Measurements from ENCODE around the gene ADPRS. TPM values are rescaled to one million over a fixed set of nuclear protein-coding genes. Genes with fewer than 3 reads are reported as not detected.

Gene ADPRS
- total RNA-seq, 4 donors from 2014 or later: 9.2 to 23.7 (median 17.2) TPM

DNA sequence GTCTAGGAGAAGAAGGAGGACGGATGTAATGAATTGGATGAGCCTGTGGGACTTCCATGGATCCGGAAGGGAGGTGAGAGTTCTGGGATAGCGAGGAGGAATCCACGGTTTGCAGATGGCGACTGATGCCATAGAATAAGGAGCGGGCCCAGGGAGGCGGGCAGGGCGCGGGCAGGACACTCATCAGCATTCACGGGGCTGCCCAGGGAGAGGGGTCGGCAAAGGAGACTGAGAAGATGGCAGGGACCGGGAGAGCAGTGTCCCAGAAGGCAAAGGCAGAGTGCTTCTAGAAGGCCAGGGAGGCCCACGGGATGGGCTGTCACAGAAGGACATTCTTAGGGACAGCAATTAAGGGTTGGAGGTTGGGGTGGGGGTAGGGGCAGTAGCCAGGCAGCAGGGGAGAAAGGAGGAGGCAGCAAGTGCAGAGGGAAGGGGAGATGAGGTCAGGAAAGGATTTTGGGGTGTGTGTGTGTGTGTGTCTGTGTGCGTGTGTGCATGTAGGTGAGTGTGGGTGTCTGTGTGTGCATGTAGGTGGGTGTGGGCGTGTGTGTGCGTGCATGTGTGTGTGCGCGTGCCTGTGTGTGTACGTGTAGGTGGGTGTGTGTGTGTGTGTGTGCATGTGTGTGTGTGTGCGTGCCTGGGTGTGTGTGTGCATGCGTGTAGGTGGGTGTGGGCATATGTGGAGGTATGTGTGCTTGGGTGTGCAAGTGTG lies 37.5 kb downstream of the ADPRS start:
- Histone ChIP-seq H3K9me3 (no peaks in the 10 kb centered on the region), H3K27ac (no peak overlapping the region), H3K4me3 (no peak overlapping the region), H3K27me3 (peaks cover 0 to 3% of the 10 kb centered on the region in 2 donors), H3K36me3 (no peaks in the 10 kb centered on the region), H3K4me1 (peaks cover 0 to 6% of the 10 kb centered on the region in 2 donors)
- DNase-seq: no peak
- intact Hi-C loops (cut with DNase I; ENCODE audit: low total_unique reads): loop anchor here (10.0 kb wide), 1 partner anchor 299 kb away; no protein-coding TSS in a partner anchor
- TF ChIP-seq CTCF (IDR thresholded peaks at IDR 0.05) (no peak), POLR2A (IDR thresholded peaks at IDR 0.05) (no peak)

DNA sequence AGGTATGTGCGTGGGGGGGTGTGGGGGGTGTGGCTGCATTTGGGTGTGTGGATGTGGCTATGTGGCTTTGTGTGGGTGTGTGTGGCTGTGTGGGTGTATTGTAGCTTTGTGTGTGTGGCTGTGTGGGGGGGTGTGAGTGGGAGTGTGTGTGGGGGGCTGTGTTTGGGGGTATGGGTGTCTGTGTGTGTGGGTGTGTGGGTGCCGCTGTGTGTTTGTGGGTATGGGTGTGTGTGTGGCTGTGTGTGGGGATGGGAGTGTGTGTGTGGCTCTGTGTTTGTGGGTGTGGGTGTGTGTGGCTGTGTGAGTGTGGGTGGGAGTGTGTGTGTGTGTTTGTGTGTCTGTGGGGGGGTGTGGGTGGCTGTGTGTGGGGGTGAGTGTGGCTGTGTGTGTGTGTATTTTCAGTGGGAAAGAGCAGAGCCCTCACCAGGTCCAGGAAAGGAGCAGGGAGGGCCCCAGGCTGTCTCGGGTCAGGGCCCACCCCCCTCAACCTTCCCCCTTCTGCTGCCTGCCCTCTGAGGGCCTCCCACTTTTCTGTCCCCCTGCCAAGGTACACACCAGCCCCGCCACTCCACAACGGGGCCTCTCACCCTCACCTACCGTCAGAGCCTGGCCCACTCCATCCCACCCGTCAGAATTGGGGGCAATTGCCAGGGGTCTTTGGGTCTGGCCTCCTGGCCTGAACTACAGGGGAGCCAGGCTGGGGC lies 38.3 kb downstream of the ADPRS start:
- peaks cover 0 to 3% of the 10 kb centered on the region in 2 donors for H3K27me3 ChIP-seq
- TF ChIP-seq POLR2A (IDR thresholded peaks at IDR 0.05): no peak
- TF ChIP-seq CTCF (IDR thresholded peaks at IDR 0.05): no peak
- H3K9me3 ChIP-seq: no peaks in the 10 kb centered on the region
- H3K27ac ChIP-seq: no peak overlapping the region
- peaks cover 0 to 6% of the 10 kb centered on the region in 2 donors for H3K4me1 ChIP-seq
- H3K36me3 ChIP-seq: no peaks in the 10 kb centered on the region
- intact Hi-C loops (cut with DNase I; ENCODE audit: low total_unique reads): loop anchor here (10.0 kb wide), 1 partner anchor 298 kb away; no protein-coding TSS in a partner anchor
- no peak overlapping the region for H3K4me3 ChIP-seq
- DNase-seq: no peak

DNA sequence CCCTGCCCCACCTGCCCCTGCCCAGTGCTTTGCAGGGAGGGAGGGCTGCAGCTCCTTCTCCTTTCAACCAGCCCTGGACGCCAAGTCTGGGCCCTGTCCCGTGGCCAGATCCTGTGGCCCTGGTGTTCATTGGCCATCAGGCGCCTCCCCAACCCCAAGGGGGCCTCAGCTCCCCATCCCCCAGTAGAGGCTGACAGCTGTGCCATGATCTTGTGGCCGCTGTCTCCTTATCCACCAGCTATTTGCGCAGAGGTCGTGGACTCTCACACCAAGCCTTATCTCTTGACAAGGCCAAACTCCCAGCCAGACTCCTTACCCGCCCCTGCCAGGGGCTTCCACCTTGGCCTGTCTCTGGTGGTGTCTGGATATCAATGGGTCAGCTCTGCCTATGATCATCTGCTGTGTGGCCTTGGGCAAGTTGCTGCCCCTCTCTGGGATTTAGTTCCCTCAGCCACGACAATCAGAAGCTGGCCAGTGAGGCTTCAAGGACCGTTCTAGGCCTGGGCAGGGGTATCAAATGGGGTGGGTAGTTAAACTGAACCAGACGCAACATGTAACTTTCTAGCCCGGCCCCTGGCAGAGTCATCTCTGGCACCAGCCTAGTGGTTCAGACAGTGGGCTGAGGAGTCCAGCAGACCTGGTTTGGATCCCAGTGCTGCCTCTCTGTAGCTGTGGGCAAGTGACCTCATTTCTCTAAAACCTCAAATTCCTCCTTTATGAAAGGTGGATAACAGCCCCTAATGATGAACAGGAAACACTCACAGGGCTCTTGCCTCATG lies 39.6 kb downstream of the ADPRS start:
- no peak for DNase-seq
- intact Hi-C loops (cut with DNase I; ENCODE audit: low total_unique reads): loop anchor here (10.0 kb wide), 1 partner anchor 296 kb away; no protein-coding TSS in a partner anchor
- H3K4me3 ChIP-seq: no peak overlapping the region

GRCh38 chr1:36128905-36129206 lies 40.2 kb downstream of the ADPRS start:
- TF ChIP-seq POLR2A (IDR thresholded peaks at IDR 0.05) (no peak), CTCF (IDR thresholded peaks at IDR 0.05) (no peak)
- Histone ChIP-seq H3K27ac (no peak overlapping the region), H3K36me3 (no peaks in the 10 kb centered on the region), H3K4me3 (no peak overlapping the region), H3K9me3 (no peaks in the 10 kb centered on the region), H3K27me3 (peaks cover 0 to 3% of the 10 kb centered on the region in 2 donors), H3K4me1 (peaks cover 0 to 6% of the 10 kb centered on the region in 2 donors)
- no peak for DNase-seq
- intact Hi-C loops (cut with DNase I; ENCODE audit: low total_unique reads): loop anchor here (10.0 kb wide), 1 partner anchor 296 kb away; no protein-coding TSS in a partner anchor

More for the DNA sequence above, 39.6 kb downstream of the ADPRS start:
- Histone ChIP-seq H3K27me3 (peaks cover 0 to 3% of the 10 kb centered on the region in 2 donors), H3K27ac (no peak overlapping the region), H3K9me3 (no peaks in the 10 kb centered on the region), H3K36me3 (no peaks in the 10 kb centered on the region), H3K4me1 (peaks cover 0 to 6% of the 10 kb centered on the region in 2 donors)
- no peak for TF ChIP-seq CTCF (IDR thresholded peaks at IDR 0.05)
- TF ChIP-seq POLR2A (IDR thresholded peaks at IDR 0.05): no peak
